Neuronal stem cell (in vitro differentiated cells): ENCODE results near the gene NOXO1.

Experiments used
- DNase-seq: peaks from one replicate; pipeline ENCODE4 v3.0.0-alpha.2; 2013; ENCODE audit warnings: low spot score
- H2AFZ ChIP-seq: one replicate; pipeline ENCODE4 v1.6.1; 2013; ENCODE audit warnings: mild to moderate bottlenecking, low read length, inconsistent platforms
- H2AK5ac ChIP-seq: 2 replicates; pipeline ENCODE4 v1.6.1; 2013; ENCODE audit warnings: low read depth, mild to moderate bottlenecking, inconsistent platforms, low read length, moderate library complexity, mixed read lengths
- H2BK120ac ChIP-seq: 2 replicates; pipeline ENCODE4 v1.6.1; 2013; ENCODE audit warnings: low read depth, mild to moderate bottlenecking, inconsistent platforms, low read length, moderate library complexity, mixed read lengths
- H2BK12ac ChIP-seq: one replicate; pipeline ENCODE4 v1.6.1; 2013; ENCODE audit warnings: low read length, inconsistent platforms
- H2BK15ac ChIP-seq: 2 replicates; pipeline ENCODE4 v1.6.1; 2013; ENCODE audit warnings: mild to moderate bottlenecking, low read length, inconsistent platforms, mixed read lengths
- H2BK5ac ChIP-seq: one replicate; pipeline ENCODE4 v1.6.1; 2013; ENCODE audit warnings: inconsistent platforms, mild to moderate bottlenecking, low read length, moderate library complexity
- H3K14ac ChIP-seq: one replicate; pipeline ENCODE4 v1.6.1; 2013; ENCODE audit warnings: low read length, inconsistent platforms
- H3K18ac ChIP-seq: 2 replicates; pipeline ENCODE4 v1.6.1; 2013; ENCODE audit warnings: low read length, inconsistent platforms
- H3K23ac ChIP-seq: 2 replicates; pipeline ENCODE4 v1.6.1; 2013; ENCODE audit warnings: low read depth, mild to moderate bottlenecking, mixed read lengths, low read length, inconsistent platforms; ENCODE audit not compliant: poor library complexity
- H3K27ac ChIP-seq: replicated peaks from 3 replicates; pipeline ENCODE4 v1.5.1; 2013; ENCODE audit warnings: low read length, inconsistent platforms
- H3K27me3 ChIP-seq, 3 experiments: 2 replicates each; pipeline ENCODE4 v1.6.1; 2013; ENCODE audit warnings: low read length in 3 of 3, mild to moderate bottlenecking in 2 of 3, inconsistent platforms in 1 of 3, low read depth in 1 of 3, mixed read lengths in 1 of 3, moderate library complexity in 1 of 3; ENCODE audit not compliant: control insufficient read depth in 3 of 3, insufficient read depth in 3 of 3
- H3K36me3 ChIP-seq, 2 donors: replicated peaks in 1 of 2; 2 replicates each; pipeline ENCODE4 v1.6.1; 2013; ENCODE audit warnings: low read length in 2 of 2; ENCODE audit not compliant: control insufficient read depth in 2 of 2, insufficient read depth in 2 of 2
- H3K4ac ChIP-seq: 2 replicates; pipeline ENCODE4 v1.6.1; 2013; ENCODE audit warnings: inconsistent platforms, mild to moderate bottlenecking, low read length, moderate library complexity
- H3K4me1 ChIP-seq, 2 donors: 1 replicate in 1 of 2; 2 replicates in 1 of 2; pipeline ENCODE4 v1.6.1; 2013; ENCODE audit warnings: low read length in 2 of 2, low read depth in 1 of 2; ENCODE audit not compliant: control insufficient read depth in 2 of 2, insufficient read depth in 1 of 2
- H3K4me2 ChIP-seq: one replicate; pipeline ENCODE4 v1.6.1; 2013; ENCODE audit warnings: mild to moderate bottlenecking, low read length, inconsistent platforms; ENCODE audit not compliant: insufficient read depth, poor library complexity, severe bottlenecking
- H3K4me3 ChIP-seq, 2 donors: 2 replicates each; pipeline ENCODE4 v1.5.1; 2013; ENCODE audit warnings: low read length in 2 of 2, mild to moderate bottlenecking in 2 of 2, inconsistent platforms in 1 of 2, moderate library complexity in 1 of 2
- H3K79me1 ChIP-seq: one replicate; pipeline ENCODE4 v1.6.1; 2013; ENCODE audit warnings: low read depth, mild to moderate bottlenecking, inconsistent platforms, low read length, moderate library complexity
- H3K9ac ChIP-seq: one replicate; pipeline ENCODE4 v1.6.1; 2013; ENCODE audit warnings: mild to moderate bottlenecking, low read depth, low read length, inconsistent platforms; ENCODE audit not compliant: poor library complexity
- H3K9me3 ChIP-seq, 2 donors: replicated peaks in 1 of 2; 2 replicates each; pipeline versions ENCODE3 to v1.6.1; 2013; ENCODE audit warnings: low read length in 2 of 2, mild to moderate bottlenecking in 2 of 2, inconsistent platforms in 1 of 2, low read depth in 1 of 2, mixed read lengths in 1 of 2, moderate library complexity in 1 of 2; ENCODE audit not compliant: control insufficient read depth in 2 of 2, insufficient read depth in 1 of 2
- H4K8ac ChIP-seq: one replicate; pipeline ENCODE4 v1.6.1; 2013; ENCODE audit warnings: low read depth, mild to moderate bottlenecking, inconsistent platforms, low read length, moderate library complexity
- H4K91ac ChIP-seq: one replicate; pipeline ENCODE4 v1.6.1; 2013; ENCODE audit warnings: low read length, low read depth, mild to moderate bottlenecking, inconsistent platforms; ENCODE audit not compliant: poor library complexity
- WGBS, 2 donors: extraction: QIAGEN DNeasy Blood & Tissue Kit; methylation state at CpG; one replicate each; pipeline ENCODE4 v1.1.7; 2013; ENCODE audit warnings: missing lambda C conversion rate in 2 of 2, mixed read lengths in 1 of 2; ENCODE audit not compliant: insufficient read length in 2 of 2, insufficient replicate concordance in 1 of 2; ENCODE audit errors: extremely low coverage in 2 of 2; 5-methylcytosine and 5-hydroxymethylcytosine counted together

Gene NOXO1

GRCh38 chr16:2025878-2026460 lies 44.7 kb upstream of the NOXO1 start:
- H4K8ac ChIP-seq = no peak overlapping the region
- WGBS, 2 donors = no CpG with 5 or more reads among the region's 16 CpGs
- H3K9ac ChIP-seq = peak overlapping the region; percentile 32
- H3K27ac ChIP-seq = no peak overlapping the region
- H3K27me3 ChIP-seq = peaks cover 3 to 45% (median 44%) of the 10 kb centered on the region in 3 experiments
- H3K4me3 ChIP-seq = peak overlapping the region in 1 of 2 donors; percentile 27
- no peak for DNase-seq
- peaks cover 4% of the 10 kb centered on the region for H3K79me1 ChIP-seq
- H3K36me3 ChIP-seq = no peaks in the 10 kb centered on the region
- H3K9me3 ChIP-seq = peaks cover 4 to 5% of the 10 kb centered on the region in 2 donors
- no peak overlapping the region for H3K14ac ChIP-seq
- peak overlapping the region; percentile 50 for H3K18ac ChIP-seq
- H3K4ac ChIP-seq = no peak overlapping the region
- H2BK120ac ChIP-seq = peak overlapping the region; percentile 47
- no peak overlapping the region for H3K4me2 ChIP-seq
- peak overlapping the region; percentile 79 for H2BK15ac ChIP-seq
- peak overlapping the region; percentile 59 for H2AFZ ChIP-seq
- peaks cover 7 to 16% of the 10 kb centered on the region in 2 donors for H3K4me1 ChIP-seq
- H3K23ac ChIP-seq = peak overlapping the region; percentile 55
- no peak overlapping the region for H4K91ac ChIP-seq
- H2BK5ac ChIP-seq = no peak overlapping the region
- H2AK5ac ChIP-seq = peak overlapping the region; percentile 90
- peak overlapping the region; percentile 46 for H2BK12ac ChIP-seq

DNA sequence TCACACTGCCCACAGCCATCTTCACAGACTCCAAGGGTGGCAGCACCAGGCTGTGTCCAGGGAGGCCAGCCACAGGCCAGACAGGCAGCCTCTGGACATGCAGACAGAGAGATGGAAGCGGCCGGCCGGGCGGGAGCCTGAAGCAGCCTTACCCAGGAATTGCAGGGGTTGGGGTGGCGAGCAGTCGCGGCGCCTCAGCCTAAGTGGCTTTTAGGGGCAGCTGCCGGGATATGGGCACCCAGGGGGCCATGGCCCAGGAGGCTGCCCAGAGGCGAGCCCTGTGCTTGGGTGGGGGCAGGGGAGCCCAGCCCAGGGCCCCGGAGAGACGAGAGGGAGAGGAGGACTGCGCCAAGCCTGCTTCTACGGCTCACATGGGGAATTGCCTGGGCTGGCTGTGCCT lies 44.0 kb upstream of the NOXO1 start:
- Histone ChIP-seq H3K4me2 (no peak overlapping the region), H3K27me3 (peaks cover 8 to 52% (median 51%) of the 10 kb centered on the region in 3 experiments)

GRCh38 chr16:2024032-2024420 lies 42.8 kb upstream of the NOXO1 start:
- Histone ChIP-seq H3K4me3 (no peak overlapping the region), H2BK5ac (peak overlapping the region; percentile 42), H3K18ac (peak overlapping the region; percentile 94)

More for the DNA sequence above, 44.0 kb upstream of the NOXO1 start:
- H3K9ac ChIP-seq = peak overlapping the region; percentile 21
- peaks cover 4% of the 10 kb centered on the region for H3K79me1 ChIP-seq
- peaks cover 4 to 5% of the 10 kb centered on the region in 2 donors for H3K9me3 ChIP-seq
- H3K4me1 ChIP-seq = peaks cover 11 to 16% of the 10 kb centered on the region in 2 donors
- H3K4me3 ChIP-seq = no peak overlapping the region
- whole genome bisulfite sequencing, 2 donors = no CpG with 5 or more reads among the region's 14 CpGs
- H3K14ac ChIP-seq = no peak overlapping the region
- H3K23ac ChIP-seq = peak overlapping the region; percentile 55
- no peak overlapping the region for H4K91ac ChIP-seq
- no peak overlapping the region for H3K27ac ChIP-seq
- H4K8ac ChIP-seq = no peak overlapping the region
- peak overlapping the region; percentile 37 for H3K4ac ChIP-seq
- peak overlapping the region; percentile 90 for H2AK5ac ChIP-seq
- H2BK5ac ChIP-seq = no peak overlapping the region
- peak overlapping the region; percentile 90 for H2BK12ac ChIP-seq
- peak overlapping the region; percentile 79 for H2BK15ac ChIP-seq
- H3K36me3 ChIP-seq = no peaks in the 10 kb centered on the region
- peak overlapping the region; percentile 47 for H2BK120ac ChIP-seq
- no peak for DNase-seq
- peak overlapping the region; percentile 3 for H2AFZ ChIP-seq
- H3K18ac ChIP-seq = peak overlapping the region; percentile 71

More at GRCh38 chr16:2024032-2024420, 42.8 kb upstream of the NOXO1 start:
- peaks cover 4 to 5% of the 10 kb centered on the region in 2 donors for H3K9me3 ChIP-seq
- H3K14ac ChIP-seq = no peak overlapping the region
- H2AFZ ChIP-seq = peak overlapping the region; percentile 93
- peak overlapping the region; percentile 97 for H2AK5ac ChIP-seq
- H4K8ac ChIP-seq = no peak overlapping the region
- no peak overlapping the region for H3K9ac ChIP-seq
- peak overlapping the region; percentile 83 for H2BK120ac ChIP-seq
- H3K79me1 ChIP-seq = peaks cover 4% of the 10 kb centered on the region
- no peak overlapping the region for H3K27ac ChIP-seq
- no peak for DNase-seq
- H3K4me1 ChIP-seq = peaks cover 11 to 17% of the 10 kb centered on the region in 2 donors
- WGBS, 2 donors = no CpG with 5 or more reads among the region's 12 CpGs
- no peaks in the 10 kb centered on the region for H3K36me3 ChIP-seq
- peaks cover 20 to 65% (median 64%) of the 10 kb centered on the region in 3 experiments for H3K27me3 ChIP-seq
- no peak overlapping the region for H3K4me2 ChIP-seq
- H3K4ac ChIP-seq = peak overlapping the region; percentile 8
- peak overlapping the region; percentile 95 for H2BK15ac ChIP-seq
- no peak overlapping the region for H4K91ac ChIP-seq
- no peak overlapping the region for H2BK12ac ChIP-seq
- peak overlapping the region; percentile 89 for H3K23ac ChIP-seq
